Measurements from ENCODE around the gene FLYWCH1.

FLYWCH1 gene

GRCh38 chr16:2915196-2915929 lies 3.6 kb downstream of the FLYWCH1 start:
- H3K4me1 Mint-ChIP-seq = peaks cover 32% of the 10 kb centered on the region
- no peak overlapping the region for H3K4me3 Mint-ChIP-seq
- TF ChIP-seq CTCF (IDR thresholded peaks at IDR 0.05) = no peak
- peak overlapping the region; percentile 72 for H3K27ac Mint-ChIP-seq
- peaks cover 19% of the 10 kb centered on the region for H3K36me3 Mint-ChIP-seq (ENCODE audit: low read depth)
- DNase-seq = no peak
- H3K27me3 Mint-ChIP-seq (ENCODE audit: low read depth, poor library complexity) = peaks cover 24% of the 10 kb centered on the region
- no peaks in the 10 kb centered on the region for H3K9me3 Mint-ChIP-seq

- DNase-seq = peak; percentile 75
- Mint-ChIP-seq H3K9me3 (no peaks in the 10 kb centered on the region), H3K4me3 (no peak overlapping the region), H3K36me3 (ENCODE audit: low read depth) (peaks cover 26% of the 10 kb centered on the region), H3K27ac (no peak overlapping the region), H3K27me3 (ENCODE audit: low read depth, poor library complexity) (peaks cover 6% of the 10 kb centered on the region), H3K4me1 (peaks cover 16% of the 10 kb centered on the region)
- peak; percentile 90 for TF ChIP-seq CTCF (IDR thresholded peaks at IDR 0.05)
These were observed 8.0 kb downstream of the FLYWCH1 start for GRCh38 chr16:2919511-2920255.

DNA sequence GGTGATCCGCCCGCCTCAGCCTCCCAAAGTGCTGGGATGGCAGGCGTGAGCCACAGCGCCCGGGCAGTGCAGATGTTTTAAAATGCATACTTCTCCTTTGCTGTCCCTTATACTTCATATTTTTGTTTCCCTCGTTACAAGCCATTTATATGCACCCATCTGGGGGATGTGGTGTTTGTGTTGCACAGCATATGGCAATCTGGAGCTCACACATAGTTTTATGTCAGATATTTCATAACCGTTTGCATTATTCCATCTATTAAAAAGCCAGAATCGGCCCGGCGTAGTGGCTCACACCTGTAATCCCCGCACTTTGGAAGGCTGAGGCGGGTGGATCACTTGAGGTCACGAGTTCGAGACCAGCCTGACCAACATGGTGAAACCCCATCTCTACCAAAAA lies 11.8 kb downstream of the FLYWCH1 start:
- peaks cover 22% of the 10 kb centered on the region for H3K36me3 Mint-ChIP-seq (ENCODE audit: low read depth)
- peaks cover 16% of the 10 kb centered on the region for H3K4me1 Mint-ChIP-seq
- no peak overlapping the region for H3K4me3 Mint-ChIP-seq
- H3K27ac Mint-ChIP-seq = no peak overlapping the region
- H3K27me3 Mint-ChIP-seq (ENCODE audit: low read depth, poor library complexity) = peaks cover 14% of the 10 kb centered on the region
- no peak for TF ChIP-seq CTCF (IDR thresholded peaks at IDR 0.05)
- no peaks in the 10 kb centered on the region for H3K9me3 Mint-ChIP-seq
- no peak for DNase-seq

GRCh38 chr16:2924901-2925755 lies 13.4 kb downstream of the FLYWCH1 start:
- Mint-ChIP-seq H3K27ac (no peak overlapping the region), H3K9me3 (no peaks in the 10 kb centered on the region), H3K27me3 (ENCODE audit: low read depth, poor library complexity) (peaks cover 11% of the 10 kb centered on the region), H3K36me3 (ENCODE audit: low read depth) (peaks cover 12% of the 10 kb centered on the region), H3K4me1 (peaks cover 11% of the 10 kb centered on the region), H3K4me3 (peak overlapping the region; percentile 2)
- TF ChIP-seq CTCF (IDR thresholded peaks at IDR 0.05) = no peak
- DNase-seq = peak; percentile 66

- no peak overlapping the region for H3K27ac Mint-ChIP-seq
- TF ChIP-seq CTCF (IDR thresholded peaks at IDR 0.05) = no peak
- no peak for DNase-seq
- peaks cover 11% of the 10 kb centered on the region for H3K4me1 Mint-ChIP-seq
- H3K9me3 Mint-ChIP-seq = no peaks in the 10 kb centered on the region
- peaks cover 10% of the 10 kb centered on the region for H3K27me3 Mint-ChIP-seq (ENCODE audit: low read depth, poor library complexity)
- peaks cover 12% of the 10 kb centered on the region for H3K36me3 Mint-ChIP-seq (ENCODE audit: low read depth)
- H3K4me3 Mint-ChIP-seq = peak overlapping the region; percentile 2
These were observed 14.4 kb downstream of the FLYWCH1 start for GRCh38 chr16:2925951-2926649.

Measured in nephron progenitor cell (in vitro differentiated cells).